Ectodermal cell (in vitro differentiated cells): ENCODE results near the gene CACTIN.
"Not testable (repeated sequence)": the region's sequence is repeated elsewhere in the genome, so short reads cannot be mapped to it uniquely, and the experiment has no call there.

Source experiments
- H3K27ac ChIP-seq: 2 replicates; pipeline ENCODE4 v1.7.0; 2013; ENCODE audit warnings: mild to moderate bottlenecking, low read depth, low read length; ENCODE audit not compliant: insufficient read depth, poor library complexity, severe bottlenecking
- H3K27me3 ChIP-seq: 2 replicates; pipeline ENCODE4 v1.7.0; 2013; ENCODE audit warnings: mild to moderate bottlenecking, low read length; ENCODE audit not compliant: insufficient read depth, control insufficient read depth, poor library complexity, severe bottlenecking
- H3K36me3 ChIP-seq: one replicate; pipeline ENCODE4 v1.7.0; 2013; ENCODE audit warnings: low read length; ENCODE audit not compliant: control insufficient read depth, insufficient read depth
- H3K4me1 ChIP-seq: one replicate; pipeline ENCODE4 v1.7.0; 2013; ENCODE audit warnings: low read length; ENCODE audit not compliant: control insufficient read depth, insufficient read depth
- H3K4me3 ChIP-seq: 2 replicates; pipeline ENCODE4 v1.7.0; 2013; ENCODE audit warnings: low read depth, low read length, control low read depth; ENCODE audit not compliant: insufficient read depth
- H3K9me3 ChIP-seq: 2 replicates; pipeline ENCODE4 v1.7.0; 2013; ENCODE audit warnings: mild to moderate bottlenecking, low read length, moderate library complexity; ENCODE audit not compliant: control insufficient read depth
- WGBS, 2 experiments: methylation state at CpG; one replicate each; pipeline ENCODE4 v1.1.7; 2013; ENCODE audit warnings: missing lambda C conversion rate in 2 of 2; 5-methylcytosine and 5-hydroxymethylcytosine counted together

Gene CACTIN

DNA sequence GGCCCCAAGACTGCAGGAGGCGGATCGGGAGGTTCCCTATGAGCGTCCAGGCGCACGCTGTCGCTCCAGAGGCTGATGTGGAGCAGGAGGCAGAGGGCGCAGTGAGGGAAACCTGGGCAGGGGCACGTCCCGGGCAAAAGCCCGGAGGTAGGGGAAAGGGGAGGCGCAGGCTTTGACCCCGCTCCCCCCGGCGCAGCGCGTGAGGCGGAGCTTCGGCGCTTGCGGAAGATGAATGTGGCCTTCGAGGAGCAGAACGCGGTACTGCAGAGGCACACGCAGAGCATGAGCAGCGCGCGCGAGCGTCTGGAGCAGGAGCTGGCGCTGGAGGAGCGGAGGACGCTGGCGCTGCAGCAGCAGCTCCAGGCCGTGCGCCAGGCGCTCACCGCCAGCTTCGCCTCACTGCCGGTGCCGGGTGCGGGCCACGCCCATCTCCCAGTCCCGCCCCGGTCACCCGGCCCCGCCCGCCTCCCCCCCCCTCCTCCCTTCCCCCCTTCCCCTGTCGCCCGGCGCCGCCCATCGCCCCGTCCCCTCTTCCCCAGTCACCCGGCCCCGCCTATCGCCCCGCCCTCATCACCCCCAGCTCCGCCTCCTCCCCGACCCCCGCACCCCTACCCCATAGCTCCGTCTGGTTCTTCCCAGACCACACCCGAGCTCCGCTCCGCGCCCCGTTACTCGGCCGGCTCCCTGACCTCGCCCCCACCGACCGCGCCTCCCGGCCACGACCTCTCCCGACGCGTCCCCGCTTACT lies 49.7 kb downstream of the CACTIN start:
- Histone ChIP-seq H3K9me3 (no peaks in the 10 kb centered on the region), H3K4me3 (peak overlapping the region; percentile 47), H3K27ac (no peak overlapping the region), H3K36me3 (no peaks in the 10 kb centered on the region), H3K27me3 (peaks cover 32% of the 10 kb centered on the region), H3K4me1 (peaks cover 9% of the 10 kb centered on the region)
- WGBS, 2 experiments: 2 to 3% methylated on average over 66 to 72 of the region's 78 CpGs

DNA sequence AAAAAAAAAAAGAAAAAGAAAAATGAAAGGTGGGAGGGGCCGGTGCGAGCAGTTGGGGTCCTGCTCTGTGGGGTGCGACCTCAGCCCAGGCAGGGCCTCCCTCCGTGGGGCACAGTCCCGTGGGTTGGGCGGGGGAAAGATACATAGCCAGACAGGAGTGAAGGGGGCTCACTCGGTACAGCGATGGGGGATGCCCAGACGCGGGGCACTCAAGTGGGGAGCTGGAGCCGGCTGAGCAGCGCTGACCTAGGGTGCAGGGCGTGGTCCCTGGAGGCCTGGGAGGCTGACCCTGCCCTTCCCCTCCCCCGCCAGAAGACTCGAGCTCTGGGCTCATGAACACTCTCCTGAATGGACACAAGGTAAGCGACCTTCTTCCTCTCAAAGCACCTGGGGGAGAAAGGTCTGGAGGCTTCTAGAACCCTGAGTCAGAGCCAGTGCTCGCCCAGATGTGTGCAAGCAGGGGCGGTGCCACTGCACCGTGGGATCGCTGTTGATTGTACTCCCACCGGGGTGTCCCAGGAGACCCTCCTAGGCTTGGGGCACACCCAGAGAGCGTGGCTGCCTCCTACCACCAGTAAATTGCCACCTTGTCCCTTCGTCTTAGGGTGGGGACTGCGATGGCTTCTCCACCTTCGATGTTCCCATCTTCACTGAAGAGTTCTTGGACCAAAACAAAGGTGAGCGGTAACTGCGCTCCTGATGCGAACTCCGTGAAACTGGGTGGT lies 50.5 kb downstream of the CACTIN start:
- H3K27me3 ChIP-seq: peaks cover 30% of the 10 kb centered on the region
- H3K4me3 ChIP-seq: peak overlapping the region; percentile 47
- no peaks in the 10 kb centered on the region for H3K9me3 ChIP-seq
- WGBS, 2 experiments: 66 to 67% methylated on average over 29 of the region's 29 CpGs
- H3K27ac ChIP-seq: no peak overlapping the region
- H3K36me3 ChIP-seq: no peaks in the 10 kb centered on the region
- H3K4me1 ChIP-seq: peaks cover 9% of the 10 kb centered on the region

DNA sequence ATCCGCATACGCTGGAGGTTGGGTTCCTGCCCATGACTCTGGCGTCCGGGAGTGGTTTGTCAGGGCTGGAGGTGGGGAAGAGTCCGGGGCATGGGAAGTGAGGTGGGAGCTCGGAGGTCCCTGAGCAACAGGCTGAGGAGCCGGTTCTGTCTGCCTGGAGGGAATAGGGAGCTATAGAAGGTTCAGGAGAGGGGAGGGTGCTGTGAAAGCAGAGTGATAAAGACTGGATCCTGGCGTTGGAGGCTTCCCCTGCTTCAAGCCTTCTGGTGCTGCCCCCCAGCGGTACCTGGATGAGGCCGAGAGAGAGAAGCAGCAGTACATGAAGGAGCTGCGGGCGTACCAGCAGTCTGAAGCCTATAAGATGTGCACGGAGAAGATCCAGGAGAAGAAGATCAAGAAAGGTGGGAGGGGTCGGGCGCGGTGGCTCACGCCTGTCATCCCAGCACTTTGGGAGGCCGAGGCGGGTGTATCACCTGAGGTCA lies 51.3 kb downstream of the CACTIN start:
- 89% methylated on average over 19 of the region's 19 CpGs for WGBS, 2 experiments
- H3K27me3 ChIP-seq: peaks cover 30% of the 10 kb centered on the region

DNA sequence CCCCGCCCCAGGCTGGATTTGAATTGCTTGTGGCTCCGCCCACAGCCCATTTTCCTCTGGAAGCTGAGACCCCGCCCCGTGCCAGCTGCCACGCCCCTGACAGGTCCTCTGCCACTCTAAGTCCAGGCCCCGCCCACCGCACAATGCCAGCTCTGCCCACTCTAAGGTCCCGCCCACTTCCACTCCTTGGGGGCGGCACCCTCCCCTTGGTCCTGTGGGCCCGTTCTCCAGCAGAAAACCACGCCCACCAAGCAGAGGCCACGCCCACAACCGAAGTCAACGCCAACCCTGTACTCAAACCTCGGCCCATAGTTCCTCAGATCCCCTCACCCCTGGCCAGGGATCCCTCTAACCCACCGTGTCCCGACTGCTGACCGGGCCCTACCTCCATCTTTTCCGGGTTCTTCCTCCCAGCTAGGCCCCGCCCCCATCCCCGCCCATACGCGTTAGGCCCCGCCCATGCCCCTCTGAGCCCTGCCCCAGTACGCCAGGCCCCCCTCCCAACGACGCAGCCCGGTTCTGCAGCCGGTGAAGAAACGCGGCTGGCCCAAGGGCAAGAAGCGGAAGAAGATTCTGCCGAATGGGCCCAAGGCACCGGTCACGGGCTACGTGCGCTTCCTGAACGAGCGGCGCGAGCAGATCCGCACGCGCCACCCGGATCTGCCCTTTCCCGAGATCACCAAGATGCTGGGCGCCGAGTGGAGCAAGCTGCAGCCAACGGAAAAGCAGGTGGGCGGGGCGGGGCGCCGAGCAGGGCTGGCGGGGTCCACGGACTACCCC lies 52.5 kb downstream of the CACTIN start:
- H3K36me3 ChIP-seq: no peaks in the 10 kb centered on the region
- H3K4me1 ChIP-seq: peaks cover 9% of the 10 kb centered on the region
- peaks cover 30% of the 10 kb centered on the region for H3K27me3 ChIP-seq
- peak overlapping the region; percentile 74 for H3K4me3 ChIP-seq
- no peak overlapping the region for H3K27ac ChIP-seq
- H3K9me3 ChIP-seq: no peaks in the 10 kb centered on the region
- 52 to 53% methylated on average over 55 of the region's 55 CpGs for WGBS, 2 experiments

More for the DNA sequence above, 51.3 kb downstream of the CACTIN start:
- H3K4me1 ChIP-seq: peaks cover 9% of the 10 kb centered on the region
- H3K36me3 ChIP-seq: no peaks in the 10 kb centered on the region
- no peak overlapping the region for H3K4me3 ChIP-seq
- H3K9me3 ChIP-seq: no peaks in the 10 kb centered on the region
- no peak overlapping the region for H3K27ac ChIP-seq

DNA sequence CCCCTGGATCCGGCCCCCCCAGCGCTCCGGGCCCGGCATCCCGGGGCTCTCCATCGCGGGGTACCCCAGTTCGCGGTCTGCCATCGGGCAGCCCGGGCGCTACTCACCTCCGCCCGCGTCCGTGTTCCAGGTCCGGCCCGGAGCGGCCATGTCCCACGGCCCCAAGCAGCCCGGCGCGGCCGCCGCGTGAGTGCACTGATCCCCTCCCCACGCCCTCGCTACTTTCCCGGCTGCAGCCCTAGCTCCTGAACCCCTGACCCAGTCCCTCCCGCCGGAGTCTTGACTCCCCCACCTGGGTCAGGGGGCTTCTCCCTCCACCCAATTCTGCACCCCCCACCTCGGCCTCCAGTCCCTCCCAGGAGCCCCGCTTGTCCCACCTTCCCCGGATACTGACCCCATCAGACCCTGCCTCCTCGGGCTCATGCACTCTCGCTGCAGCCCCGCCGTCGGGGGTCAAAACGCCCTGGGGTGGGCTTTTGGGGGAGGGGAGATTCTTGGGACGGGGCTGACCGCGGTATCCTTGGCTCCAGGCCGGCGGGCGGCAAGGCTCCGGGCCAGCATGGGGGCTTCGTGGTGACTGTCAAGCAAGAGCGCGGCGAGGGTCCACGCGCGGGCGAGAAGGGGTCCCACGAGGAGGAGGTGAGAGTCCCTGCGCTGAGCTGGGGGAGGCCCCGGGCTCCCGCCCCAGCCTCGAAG lies 53.3 kb downstream of the CACTIN start:
- no peaks in the 10 kb centered on the region for H3K36me3 ChIP-seq
- peak overlapping the region; percentile 74 for H3K4me3 ChIP-seq
- WGBS, 2 experiments: 1% methylated on average over 60 of the region's 60 CpGs
- H3K27me3 ChIP-seq: peaks cover 29% of the 10 kb centered on the region
- H3K27ac ChIP-seq: no peak overlapping the region
- H3K4me1 ChIP-seq: peaks cover 9% of the 10 kb centered on the region
- no peaks in the 10 kb centered on the region for H3K9me3 ChIP-seq

DNA sequence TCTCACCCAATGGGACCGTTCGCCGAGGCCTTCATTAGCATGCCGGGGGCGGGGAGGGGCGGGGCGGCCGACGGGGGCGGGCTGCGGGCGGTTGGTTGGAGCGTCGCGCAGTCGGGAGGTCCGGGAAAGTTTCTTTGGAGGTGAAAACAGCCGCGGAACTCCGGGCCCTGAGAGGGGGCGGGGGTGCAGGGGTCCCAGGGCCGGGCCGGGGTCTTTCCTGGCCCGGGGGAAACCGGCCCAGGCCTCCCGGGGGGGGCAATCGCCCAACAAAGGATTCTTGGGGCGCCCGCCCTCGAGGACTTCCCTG lies 53.8 kb downstream of the CACTIN start, which contains the start of gene HMG20B:
HMG20B (plus strand) TSS at position 90 of the 307 bp plus-strand sequence. CDS start 366 bp downstream, outside the sequence.
- WGBS, 2 experiments: 0 to 1% methylated on average over 30 of the region's 30 CpGs
- Histone ChIP-seq H3K9me3 (no peaks in the 10 kb centered on the region), H3K36me3 (no peaks in the 10 kb centered on the region), H3K4me3 (peak within 1 kb of the TSS; percentile 74), H3K27ac (no peak within 1 kb of the TSS), H3K27me3 (peaks cover 24% of the 10 kb centered on the region), H3K4me1 (peaks cover 9% of the 10 kb centered on the region)

DNA sequence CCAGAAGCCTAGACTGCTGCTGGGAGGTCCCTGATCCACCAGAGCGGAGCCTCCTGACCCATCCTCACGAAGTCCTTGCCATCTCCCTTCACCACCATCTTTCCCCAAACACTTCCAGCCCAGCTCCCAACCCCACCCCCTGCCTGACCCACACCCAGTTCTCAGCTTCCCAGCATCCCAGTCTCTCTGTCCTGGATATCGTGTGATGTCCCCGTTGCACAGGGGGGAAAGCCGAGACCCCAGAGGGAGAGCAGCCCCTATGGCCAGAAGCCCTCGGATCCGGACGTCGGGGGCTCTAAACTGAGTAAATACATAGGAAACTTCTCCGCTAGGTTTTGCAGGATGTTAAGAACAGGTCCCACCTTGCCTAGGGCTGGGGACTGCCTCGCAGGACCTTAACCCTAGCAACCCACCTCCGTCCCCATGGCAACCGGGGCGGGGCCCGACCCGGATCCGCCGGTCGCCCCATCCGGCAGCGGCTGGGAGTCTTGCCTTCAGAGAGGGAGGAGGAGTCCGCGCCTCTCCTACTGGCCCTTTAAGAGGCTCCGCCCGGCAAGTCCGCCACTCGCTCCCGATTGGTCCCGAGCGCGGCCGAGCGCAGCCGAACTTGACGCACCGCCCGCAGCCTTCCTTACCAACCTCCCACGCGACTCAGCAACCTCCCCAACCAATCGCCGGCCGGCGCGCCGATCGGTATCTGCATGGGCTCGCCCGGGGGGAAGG lies 54.3 kb downstream of the CACTIN start:
- Histone ChIP-seq H3K27ac (no peak overlapping the region), H3K4me3 (peak overlapping the region; percentile 74)

DNA sequence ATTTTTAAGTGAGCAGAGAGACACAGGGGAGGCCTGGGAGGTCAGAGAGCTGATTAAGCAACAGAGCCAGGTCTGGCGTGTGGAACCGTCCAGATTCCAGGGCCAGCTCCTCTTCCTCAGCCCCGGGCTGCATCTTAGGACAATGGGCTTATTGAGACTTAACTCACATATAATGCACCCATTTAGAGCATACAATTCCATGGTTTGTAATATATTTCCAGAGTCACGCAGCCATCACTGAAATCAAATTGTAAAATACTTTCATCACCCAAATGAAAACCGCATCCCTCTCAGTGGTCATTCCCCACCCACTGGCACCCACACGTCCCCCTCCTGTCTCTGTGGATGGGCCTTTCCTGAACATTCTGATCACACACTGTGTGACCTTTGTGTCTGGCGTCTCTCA lies 56.0 kb downstream of the CACTIN start:
- Histone ChIP-seq H3K27me3 (peaks cover 4% of the 10 kb centered on the region), H3K36me3 (no peaks in the 10 kb centered on the region), H3K4me3 (no peak overlapping the region), H3K9me3 (no peaks in the 10 kb centered on the region), H3K4me1 (no peaks in the 10 kb centered on the region), H3K27ac (no peak overlapping the region)
- 91 to 93% methylated on average over 7 of the region's 7 CpGs for WGBS, 2 experiments

More for the DNA sequence above, 54.3 kb downstream of the CACTIN start:
- 6% methylated on average over 48 of the region's 48 CpGs for WGBS, 2 experiments
- Histone ChIP-seq H3K27me3 (peaks cover 18% of the 10 kb centered on the region), H3K9me3 (no peaks in the 10 kb centered on the region), H3K4me1 (peaks cover 9% of the 10 kb centered on the region), H3K36me3 (no peaks in the 10 kb centered on the region)

DNA sequence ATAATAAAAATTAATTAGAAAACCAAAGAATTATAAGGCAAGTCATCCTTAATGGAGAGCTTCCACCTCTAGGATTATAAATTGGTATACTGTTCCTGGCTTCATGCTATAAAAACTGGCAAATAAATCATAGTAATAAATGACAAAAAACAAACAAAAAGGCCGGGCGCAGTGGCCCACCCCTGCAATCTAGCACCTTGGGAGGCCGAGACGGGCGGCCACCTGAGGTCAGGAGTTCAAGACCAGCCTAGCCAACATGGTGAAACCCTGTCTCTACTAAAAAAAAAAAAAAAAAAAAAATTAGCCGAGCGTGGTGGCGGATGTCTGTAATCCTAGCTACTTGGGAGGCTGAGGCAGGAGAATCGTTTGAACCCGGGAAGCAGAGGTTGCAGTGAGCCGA lies 56.5 kb downstream of the CACTIN start:
- not testable (repeated sequence) for H3K9me3 ChIP-seq, H3K27me3 ChIP-seq, H3K4me3 ChIP-seq, H3K4me1 ChIP-seq, H3K36me3 ChIP-seq, H3K27ac ChIP-seq
- WGBS, 2 experiments: 93 to 95% methylated on average over 11 of the region's 11 CpGs
